GM12874 (cell line): ENCODE results near the gene LRP1B.

Experiments used
- TF ChIP-seq, protein P1 (sequence below): IDR thresholded peaks from 2 replicates; pipeline ENCODE4 v1.5.1; 2011; ENCODE audit warnings: low read depth, mild to moderate bottlenecking, control low read depth, low read length, moderate library complexity; ENCODE audit not compliant: insufficient read depth

The LRP1B gene

DNA sequence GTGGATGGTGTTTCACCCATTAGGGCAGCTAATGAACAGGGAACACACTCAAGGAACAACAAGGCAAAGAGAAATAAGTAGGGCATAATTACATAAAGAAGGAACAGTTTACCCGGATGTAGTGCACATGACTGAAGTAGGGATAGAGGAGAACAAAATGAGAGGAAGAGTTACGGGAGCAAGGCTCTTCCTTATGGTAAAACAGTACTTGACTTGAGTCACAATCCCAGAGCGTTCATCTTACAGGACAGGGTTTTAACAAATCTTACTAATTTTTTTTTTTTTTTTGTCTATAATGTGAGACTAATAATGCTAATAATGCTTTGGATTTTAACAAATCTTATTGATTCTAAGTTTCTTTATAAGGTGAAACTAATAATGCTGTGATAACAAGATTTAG, 1329.5 kb downstream of the LRP1B start:
- TF ChIP-seq, protein P1, sequence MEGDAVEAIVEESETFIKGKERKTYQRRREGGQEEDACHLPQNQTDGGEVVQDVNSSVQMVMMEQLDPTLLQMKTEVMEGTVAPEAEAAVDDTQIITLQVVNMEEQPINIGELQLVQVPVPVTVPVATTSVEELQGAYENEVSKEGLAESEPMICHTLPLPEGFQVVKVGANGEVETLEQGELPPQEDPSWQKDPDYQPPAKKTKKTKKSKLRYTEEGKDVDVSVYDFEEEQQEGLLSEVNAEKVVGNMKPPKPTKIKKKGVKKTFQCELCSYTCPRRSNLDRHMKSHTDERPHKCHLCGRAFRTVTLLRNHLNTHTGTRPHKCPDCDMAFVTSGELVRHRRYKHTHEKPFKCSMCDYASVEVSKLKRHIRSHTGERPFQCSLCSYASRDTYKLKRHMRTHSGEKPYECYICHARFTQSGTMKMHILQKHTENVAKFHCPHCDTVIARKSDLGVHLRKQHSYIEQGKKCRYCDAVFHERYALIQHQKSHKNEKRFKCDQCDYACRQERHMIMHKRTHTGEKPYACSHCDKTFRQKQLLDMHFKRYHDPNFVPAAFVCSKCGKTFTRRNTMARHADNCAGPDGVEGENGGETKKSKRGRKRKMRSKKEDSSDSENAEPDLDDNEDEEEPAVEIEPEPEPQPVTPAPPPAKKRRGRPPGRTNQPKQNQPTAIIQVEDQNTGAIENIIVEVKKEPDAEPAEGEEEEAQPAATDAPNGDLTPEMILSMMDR, result no peak

- TF ChIP-seq, protein P1, result no peak
Measured at GRCh38 chr2:140797718-140798117, 1333.1 kb downstream of the LRP1B start.

GRCh38 chr2:140791802-140792201, 1339.0 kb downstream of the LRP1B start:
- TF ChIP-seq, protein P1, result no peak

GRCh38 chr2:140786585-140786984, 1344.2 kb downstream of the LRP1B start:
- TF ChIP-seq, protein P1, result no peak

DNA sequence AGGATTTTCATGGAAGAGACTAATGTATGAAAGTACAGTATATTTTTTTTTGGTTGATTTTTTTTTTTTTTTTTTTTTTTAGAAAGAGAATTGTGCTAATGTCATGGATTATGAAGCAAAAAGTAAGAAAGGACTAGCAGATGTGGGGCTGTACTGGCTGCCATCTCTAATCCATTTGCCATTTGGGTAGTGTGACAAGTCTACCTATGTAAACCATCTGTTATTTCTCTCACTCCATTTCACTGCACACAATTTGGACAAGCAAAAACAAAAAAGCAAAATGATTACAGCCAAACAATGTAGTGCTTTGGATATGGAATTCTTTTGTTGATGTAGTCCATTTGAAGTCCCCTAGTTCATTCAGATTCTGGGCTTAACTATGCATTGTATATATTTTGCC, 1355.4 kb downstream of the LRP1B start:
- TF ChIP-seq, protein P1, result no peak

DNA sequence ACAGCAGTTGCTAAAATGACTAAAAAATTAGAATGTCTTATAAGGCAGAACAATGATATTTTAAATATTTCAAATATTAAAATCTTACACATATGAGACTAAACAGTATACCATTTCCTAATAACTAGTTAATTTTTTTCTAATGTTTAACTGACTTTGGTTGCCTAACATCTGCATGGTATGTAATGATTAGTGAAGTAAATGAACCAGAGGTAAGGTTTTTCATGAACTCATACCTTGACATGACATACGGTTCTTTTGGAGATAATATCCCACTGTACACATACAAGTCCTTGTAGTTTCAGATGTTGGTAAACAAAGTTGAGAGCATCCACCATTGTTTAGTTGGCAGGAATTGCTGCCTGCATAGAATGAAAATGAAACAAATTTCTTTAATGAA, 1360.2 kb downstream of the LRP1B start:
- TF ChIP-seq, protein P1, result no peak

DNA sequence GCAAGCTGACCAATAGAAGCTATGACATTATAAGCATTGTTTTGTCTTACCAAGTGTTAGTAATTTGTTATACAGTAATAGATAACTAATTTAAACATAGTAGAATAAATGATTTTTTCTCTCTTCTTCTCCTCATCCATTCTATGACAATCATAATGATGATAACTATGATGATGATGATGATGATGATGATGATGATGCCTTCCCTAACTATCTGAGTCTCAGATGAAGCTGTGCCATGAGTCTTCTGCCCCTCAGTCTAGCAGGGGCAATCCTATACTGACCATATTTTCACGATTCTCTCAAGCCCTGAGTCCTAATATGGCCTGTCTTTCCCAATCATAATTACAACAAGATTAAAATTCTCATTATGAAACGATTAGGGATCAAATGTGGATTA, 1369.0 kb downstream of the LRP1B start:
- TF ChIP-seq, protein P1, result no peak

- TF ChIP-seq, protein P1, result no peak
Measured at GRCh38 chr2:140759426-140760156, 1371.2 kb downstream of the LRP1B start.
